Thyroid gland (tissue), 4 donors: ENCODE data around the gene LPAR1.

Source experiments
- POLR2A ChIP-seq, 2 donors: fragments of 450-650 bp; IDR thresholded peaks; one replicate each; pipeline ENCODE4 v1.6.1; 2017; ENCODE audit warnings: antibody characterized with exemption in 2 of 2, mild to moderate bottlenecking in 2 of 2, moderate library complexity in 1 of 2
- TF ChIP-seq, protein P1 (sequence below), 6 experiments: fragments of 200-600 bp in 3 of 6; fragments of 450-650 bp in 3 of 6; sonication (generic) in 3 of 6; IDR thresholded peaks; one replicate each; pipeline ENCODE4 v1.5.1; 2016 to 2019; ENCODE audit warnings: antibody characterized with exemption in 6 of 6, mild to moderate bottlenecking in 2 of 6, inconsistent platforms in 1 of 6, moderate library complexity in 1 of 6

DNA sequence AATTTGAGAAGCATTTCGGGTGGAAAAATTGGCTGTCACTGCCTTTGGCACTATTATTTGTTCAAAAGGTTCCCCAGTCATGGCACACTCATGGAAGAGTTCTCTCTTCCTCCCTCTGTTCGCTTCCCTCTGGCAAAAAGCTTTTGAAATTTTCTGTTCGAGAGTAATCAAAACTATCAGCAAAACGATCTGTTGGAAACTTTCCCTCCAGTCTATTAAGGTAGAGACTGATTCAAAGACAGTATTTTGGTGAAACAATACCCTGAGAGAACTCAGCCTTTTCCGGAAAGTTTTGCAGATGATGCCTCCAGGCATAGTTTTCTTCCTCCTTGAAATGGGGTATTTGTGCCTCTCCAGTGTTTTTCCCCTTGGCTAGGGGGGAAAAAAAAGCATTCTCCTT lies 3.6 kb upstream of the LPAR1 start:
- TF ChIP-seq, protein P1, sequence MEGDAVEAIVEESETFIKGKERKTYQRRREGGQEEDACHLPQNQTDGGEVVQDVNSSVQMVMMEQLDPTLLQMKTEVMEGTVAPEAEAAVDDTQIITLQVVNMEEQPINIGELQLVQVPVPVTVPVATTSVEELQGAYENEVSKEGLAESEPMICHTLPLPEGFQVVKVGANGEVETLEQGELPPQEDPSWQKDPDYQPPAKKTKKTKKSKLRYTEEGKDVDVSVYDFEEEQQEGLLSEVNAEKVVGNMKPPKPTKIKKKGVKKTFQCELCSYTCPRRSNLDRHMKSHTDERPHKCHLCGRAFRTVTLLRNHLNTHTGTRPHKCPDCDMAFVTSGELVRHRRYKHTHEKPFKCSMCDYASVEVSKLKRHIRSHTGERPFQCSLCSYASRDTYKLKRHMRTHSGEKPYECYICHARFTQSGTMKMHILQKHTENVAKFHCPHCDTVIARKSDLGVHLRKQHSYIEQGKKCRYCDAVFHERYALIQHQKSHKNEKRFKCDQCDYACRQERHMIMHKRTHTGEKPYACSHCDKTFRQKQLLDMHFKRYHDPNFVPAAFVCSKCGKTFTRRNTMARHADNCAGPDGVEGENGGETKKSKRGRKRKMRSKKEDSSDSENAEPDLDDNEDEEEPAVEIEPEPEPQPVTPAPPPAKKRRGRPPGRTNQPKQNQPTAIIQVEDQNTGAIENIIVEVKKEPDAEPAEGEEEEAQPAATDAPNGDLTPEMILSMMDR (IDR thresholded peaks at IDR 0.05), result no peak
- no peak for TF ChIP-seq POLR2A (IDR thresholded peaks at IDR 0.05)
